GM12878 (cell line): ENCODE results near the gene COL13A1.

ENCODE experiments used
- CTCF ChIP-seq, 3 experiments: IDR thresholded peaks in 2 of 3; conservative IDR thresholded peaks in 1 of 3; 2 replicates each; pipeline ENCODE4 v1.5.1; 2011; ENCODE audit warnings: low read depth in 3 of 3, low read length in 3 of 3, mild to moderate bottlenecking in 3 of 3, control low read depth in 2 of 3, moderate library complexity in 2 of 3, inconsistent platforms in 1 of 3, mixed read lengths in 1 of 3; ENCODE audit not compliant: control insufficient read depth in 2 of 3, insufficient read depth in 1 of 3; ENCODE audit errors: extremely low read depth in 1 of 3
- MYC ChIP-seq: IDR thresholded peaks from 2 replicates; pipeline ENCODE4 v1.6.1; 2011; ENCODE audit warnings: mild to moderate bottlenecking, low read length, moderate library complexity, inconsistent platforms; ENCODE audit not compliant: insufficient read depth, insufficient replicate concordance, insufficient read length, severe bottlenecking
- PAX8 ChIP-seq: fragments of 450-650 bp; IDR thresholded peaks from 2 replicates; pipeline ENCODE4 v1.6.1; 2017; ENCODE audit warnings: mild to moderate bottlenecking, moderate library complexity
- POLR2AphosphoS5 ChIP-seq: IDR thresholded peaks from 2 replicates; pipeline ENCODE4 v1.6.1; 2011; ENCODE audit warnings: mild to moderate bottlenecking, low read length, inconsistent platforms
- ZZZ3 ChIP-seq: IDR thresholded peaks from 2 replicates; pipeline ENCODE4 v1.6.1; 2011; ENCODE audit warnings: low read depth; ENCODE audit not compliant: control insufficient read depth, insufficient read length

GRCh38 chr10:69761320-69761719 lies 40.4 kb upstream of the COL13A1 start:
- TF ChIP-seq PAX8 = no peak
- no peak for TF ChIP-seq POLR2AphosphoS5
- TF ChIP-seq ZZZ3 = no peak
- TF ChIP-seq CTCF (IDR thresholded peaks at IDR 0.05 in 2 of 3, conservative IDR thresholded peaks at IDR 0.05 in 1 of 3; ENCODE audit: control insufficient read depth in 2 of 3, extremely low read depth in 1 of 3, insufficient read depth in 1 of 3, low read depth in 3 of 3, low read length in 3 of 3) = no peak
- TF ChIP-seq MYC = no peak
